K562 (cell line): ENCODE results near the gene ILF3.

Experiments used
- CREM ChIP-seq: IDR thresholded peaks from 2 replicates; pipeline ENCODE4 v1.6.1; 2014; ENCODE audit warnings: antibody characterized with exemption, low read depth
- FOXA1 ChIP-seq: fragments of 450-650 bp; IDR thresholded peaks from 2 replicates; pipeline ENCODE4 v1.6.1; 2016; ENCODE audit warnings: mild to moderate bottlenecking, borderline replicate concordance
- GABPA ChIP-seq: fragments of 200-800 bp; sonication (Bioruptor generic); conservative IDR thresholded peaks from 2 replicates; pipeline ENCODE4 v1.6.1; 2016; ENCODE audit warnings: low read depth, missing genetic modification characterization, missing compliant biosample characterization
- JUNB ChIP-seq: fragments of 450-650 bp; formaldehyde crosslinking; conservative IDR thresholded peaks from 2 replicates; pipeline ENCODE4 v1.4.0; 2020; ENCODE audit warnings: mild to moderate bottlenecking
- SIN3A ChIP-seq, 2 experiments: fragments of 150-350 bp in 1 of 2; IDR thresholded peaks; 2 replicates each; pipeline ENCODE4 v1.6.1; 2011 to 2016; ENCODE audit warnings: borderline replicate concordance in 2 of 2, low read depth in 2 of 2, low read length in 2 of 2, mild to moderate bottlenecking in 2 of 2, moderate library complexity in 2 of 2; ENCODE audit not compliant: control insufficient read depth in 1 of 2
- SMARCC2 ChIP-seq: fragments of 450-650 bp; IDR thresholded peaks from 2 replicates; pipeline ENCODE4 v1.6.1; 2017; ENCODE audit warnings: antibody characterized with exemption, moderate library complexity, mild to moderate bottlenecking, low read depth
- SMC3 ChIP-seq: conservative IDR thresholded peaks from 2 replicates; pipeline ENCODE4 v1.6.1; 2011; ENCODE audit warnings: low read depth, low read length, improper control_type of control experiment; ENCODE audit not compliant: insufficient read depth
- ZKSCAN3 ChIP-seq: fragments of 250-450 bp; sonication (Bioruptor Pico); IDR thresholded peaks from 2 replicates; pipeline ENCODE4 v1.4.0; 2020
- ZNF12 ChIP-seq: sonication (generic); formaldehyde crosslinking; IDR thresholded peaks from 2 replicates; pipeline ENCODE4 v1.4.0; 2020; ENCODE audit warnings: mild to moderate bottlenecking, missing genetic modification reagents
- ZNF133 ChIP-seq: fragments of 250-450 bp; sonication (Bioruptor Pico); IDR thresholded peaks from 2 replicates; pipeline ENCODE4 v1.4.0; 2020; ENCODE audit warnings: mild to moderate bottlenecking
- ZSCAN32 ChIP-seq: fragments of 450-650 bp; formaldehyde crosslinking; IDR thresholded peaks from 2 replicates; pipeline ENCODE4 v1.4.0; 2020; ENCODE audit warnings: mild to moderate bottlenecking, moderate library complexity
- TF ChIP-seq, protein P1 (sequence below), 3 experiments: IDR thresholded peaks in 2 of 3; conservative IDR thresholded peaks in 1 of 3; 2 replicates each; pipeline ENCODE4 v1.5.1; 2011 to 2012; ENCODE audit warnings: low read length in 3 of 3, mild to moderate bottlenecking in 3 of 3, control low read depth in 2 of 3, improper control_type of control experiment in 1 of 3, inconsistent platforms in 1 of 3, low read depth in 1 of 3, mixed read lengths in 1 of 3, moderate library complexity in 1 of 3; ENCODE audit not compliant: insufficient read depth in 2 of 3
- TF ChIP-seq, protein P2 (sequence below), 2 experiments: fragments of 450-650 bp; formaldehyde crosslinking in 1 of 2; IDR thresholded peaks; 2 replicates each; pipeline versions ENCODE4 v1.4.0 to v1.6.1; 2014 to 2020; ENCODE audit warnings: mild to moderate bottlenecking in 2 of 2, borderline replicate concordance in 1 of 2, low read depth in 1 of 2
- TF ChIP-seq, protein P3 (sequence below): fragments of 450-650 bp; IDR thresholded peaks from 2 replicates; pipeline ENCODE4 v1.6.1; 2016; ENCODE audit warnings: low read depth, mild to moderate bottlenecking, moderate library complexity

DNA sequence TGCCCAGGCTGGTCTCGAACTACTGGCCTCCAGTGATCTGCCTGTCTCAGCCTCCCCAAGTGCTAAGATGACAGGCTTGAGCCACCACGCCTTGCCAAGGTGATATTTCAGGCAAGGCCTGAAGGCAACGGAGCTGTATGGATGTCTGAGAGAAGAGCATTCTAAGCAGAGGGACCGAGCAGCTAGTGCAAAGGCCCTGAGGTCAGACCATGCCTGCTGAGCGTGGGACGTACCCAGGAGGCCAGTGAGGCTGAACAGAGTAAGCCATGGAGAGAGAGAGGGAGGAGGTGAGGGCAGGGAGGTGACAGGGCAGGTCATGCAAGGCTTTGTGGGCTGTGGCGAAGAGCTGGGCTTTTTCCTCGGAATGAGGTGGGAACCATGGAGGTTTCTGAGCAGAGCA, 32.2 kb upstream of the ILF3 start:
- TF ChIP-seq GABPA (no peak), ZNF133 (CRISPR knock-in tag) (no peak), CREM (no peak), ZSCAN32 (CRISPR knock-in tag) (no peak), SMC3 (no peak), SIN3A (IDR thresholded peaks at IDR 0.05; ENCODE audit: borderline replicate concordance in 2 of 2, control insufficient read depth in 1 of 2, low read depth in 2 of 2, low read length in 2 of 2) (no peak), ZKSCAN3 (CRISPR knock-in tag) (no peak), SMARCC2 (no peak), FOXA1 (no peak), ZNF12 (CRISPR knock-in tag) (no peak), JUNB (CRISPR knock-in tag) (no peak)
- TF ChIP-seq, protein P1, sequence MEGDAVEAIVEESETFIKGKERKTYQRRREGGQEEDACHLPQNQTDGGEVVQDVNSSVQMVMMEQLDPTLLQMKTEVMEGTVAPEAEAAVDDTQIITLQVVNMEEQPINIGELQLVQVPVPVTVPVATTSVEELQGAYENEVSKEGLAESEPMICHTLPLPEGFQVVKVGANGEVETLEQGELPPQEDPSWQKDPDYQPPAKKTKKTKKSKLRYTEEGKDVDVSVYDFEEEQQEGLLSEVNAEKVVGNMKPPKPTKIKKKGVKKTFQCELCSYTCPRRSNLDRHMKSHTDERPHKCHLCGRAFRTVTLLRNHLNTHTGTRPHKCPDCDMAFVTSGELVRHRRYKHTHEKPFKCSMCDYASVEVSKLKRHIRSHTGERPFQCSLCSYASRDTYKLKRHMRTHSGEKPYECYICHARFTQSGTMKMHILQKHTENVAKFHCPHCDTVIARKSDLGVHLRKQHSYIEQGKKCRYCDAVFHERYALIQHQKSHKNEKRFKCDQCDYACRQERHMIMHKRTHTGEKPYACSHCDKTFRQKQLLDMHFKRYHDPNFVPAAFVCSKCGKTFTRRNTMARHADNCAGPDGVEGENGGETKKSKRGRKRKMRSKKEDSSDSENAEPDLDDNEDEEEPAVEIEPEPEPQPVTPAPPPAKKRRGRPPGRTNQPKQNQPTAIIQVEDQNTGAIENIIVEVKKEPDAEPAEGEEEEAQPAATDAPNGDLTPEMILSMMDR (IDR thresholded peaks at IDR 0.05 in 2 of 3, conservative IDR thresholded peaks at IDR 0.05 in 1 of 3; ENCODE audit: insufficient read depth in 2 of 3, low read depth in 1 of 3, low read length in 3 of 3): no peak
- TF ChIP-seq, protein P2, sequence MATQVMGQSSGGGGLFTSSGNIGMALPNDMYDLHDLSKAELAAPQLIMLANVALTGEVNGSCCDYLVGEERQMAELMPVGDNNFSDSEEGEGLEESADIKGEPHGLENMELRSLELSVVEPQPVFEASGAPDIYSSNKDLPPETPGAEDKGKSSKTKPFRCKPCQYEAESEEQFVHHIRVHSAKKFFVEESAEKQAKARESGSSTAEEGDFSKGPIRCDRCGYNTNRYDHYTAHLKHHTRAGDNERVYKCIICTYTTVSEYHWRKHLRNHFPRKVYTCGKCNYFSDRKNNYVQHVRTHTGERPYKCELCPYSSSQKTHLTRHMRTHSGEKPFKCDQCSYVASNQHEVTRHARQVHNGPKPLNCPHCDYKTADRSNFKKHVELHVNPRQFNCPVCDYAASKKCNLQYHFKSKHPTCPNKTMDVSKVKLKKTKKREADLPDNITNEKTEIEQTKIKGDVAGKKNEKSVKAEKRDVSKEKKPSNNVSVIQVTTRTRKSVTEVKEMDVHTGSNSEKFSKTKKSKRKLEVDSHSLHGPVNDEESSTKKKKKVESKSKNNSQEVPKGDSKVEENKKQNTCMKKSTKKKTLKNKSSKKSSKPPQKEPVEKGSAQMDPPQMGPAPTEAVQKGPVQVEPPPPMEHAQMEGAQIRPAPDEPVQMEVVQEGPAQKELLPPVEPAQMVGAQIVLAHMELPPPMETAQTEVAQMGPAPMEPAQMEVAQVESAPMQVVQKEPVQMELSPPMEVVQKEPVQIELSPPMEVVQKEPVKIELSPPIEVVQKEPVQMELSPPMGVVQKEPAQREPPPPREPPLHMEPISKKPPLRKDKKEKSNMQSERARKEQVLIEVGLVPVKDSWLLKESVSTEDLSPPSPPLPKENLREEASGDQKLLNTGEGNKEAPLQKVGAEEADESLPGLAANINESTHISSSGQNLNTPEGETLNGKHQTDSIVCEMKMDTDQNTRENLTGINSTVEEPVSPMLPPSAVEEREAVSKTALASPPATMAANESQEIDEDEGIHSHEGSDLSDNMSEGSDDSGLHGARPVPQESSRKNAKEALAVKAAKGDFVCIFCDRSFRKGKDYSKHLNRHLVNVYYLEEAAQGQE (IDR thresholded peaks at IDR 0.05; ENCODE audit: borderline replicate concordance): no peak
- TF ChIP-seq, protein P2 (CRISPR knock-in tag; IDR thresholded peaks at IDR 0.05; ENCODE audit: low read depth): no peak
- TF ChIP-seq, protein P3, sequence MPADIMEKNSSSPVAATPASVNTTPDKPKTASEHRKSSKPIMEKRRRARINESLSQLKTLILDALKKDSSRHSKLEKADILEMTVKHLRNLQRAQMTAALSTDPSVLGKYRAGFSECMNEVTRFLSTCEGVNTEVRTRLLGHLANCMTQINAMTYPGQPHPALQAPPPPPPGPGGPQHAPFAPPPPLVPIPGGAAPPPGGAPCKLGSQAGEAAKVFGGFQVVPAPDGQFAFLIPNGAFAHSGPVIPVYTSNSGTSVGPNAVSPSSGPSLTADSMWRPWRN: no peak
